Activated CD4-positive, alpha-beta T cell treated with anti-CD3 and anti-CD28 coated beads, Interleukin-2, amount 50 U/mL, for 16 hours (primary cell): Measurements from ENCODE around the gene PITX1.
"Not testable (repeated sequence)": the region's sequence is repeated elsewhere in the genome, so short reads cannot be mapped to it uniquely, and the experiment has no call there.

Experiments
- DNase-seq: peaks from one replicate; pipeline ENCODE4 v3.0.0-alpha.2; 2020

The PITX1 gene

DNA sequence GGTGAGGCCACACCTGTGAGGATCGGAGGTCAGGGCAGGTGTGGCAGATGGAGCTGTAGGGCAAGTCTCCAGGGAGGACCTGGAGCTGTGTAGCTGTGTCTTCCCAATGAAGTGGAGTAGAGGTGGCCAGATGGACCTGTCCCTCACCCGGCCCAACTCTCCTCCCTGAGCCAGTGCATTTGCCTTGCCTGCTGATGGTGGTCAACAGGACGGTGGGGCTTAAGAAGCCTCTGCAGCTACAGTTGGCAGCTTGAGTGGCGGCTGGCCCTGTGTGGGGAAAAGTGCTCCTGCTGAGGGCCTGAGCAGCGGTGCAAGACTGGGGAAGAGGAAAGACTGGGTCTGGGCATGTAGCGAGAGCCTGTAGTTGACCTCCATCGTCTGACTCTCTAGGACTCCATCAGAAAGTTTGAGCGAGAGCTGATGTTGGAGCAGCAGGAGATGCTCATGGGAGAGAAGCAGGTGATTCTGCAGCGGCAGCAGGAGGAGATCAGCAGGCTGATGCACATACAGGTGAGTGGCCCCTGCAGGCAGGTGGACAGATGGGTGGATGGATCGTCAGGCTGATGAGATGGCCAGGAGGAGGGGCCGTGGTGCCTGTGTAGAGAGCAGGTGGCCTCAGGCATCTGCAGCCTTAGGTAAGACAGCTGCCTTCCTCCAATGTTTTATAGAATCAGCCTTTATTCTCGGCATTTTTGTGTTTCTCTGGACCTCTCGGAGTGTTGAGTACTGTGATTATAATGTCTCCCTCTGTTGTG is 24.9 kb downstream of the PITX1 start:
- DNase-seq: no peak

DNA sequence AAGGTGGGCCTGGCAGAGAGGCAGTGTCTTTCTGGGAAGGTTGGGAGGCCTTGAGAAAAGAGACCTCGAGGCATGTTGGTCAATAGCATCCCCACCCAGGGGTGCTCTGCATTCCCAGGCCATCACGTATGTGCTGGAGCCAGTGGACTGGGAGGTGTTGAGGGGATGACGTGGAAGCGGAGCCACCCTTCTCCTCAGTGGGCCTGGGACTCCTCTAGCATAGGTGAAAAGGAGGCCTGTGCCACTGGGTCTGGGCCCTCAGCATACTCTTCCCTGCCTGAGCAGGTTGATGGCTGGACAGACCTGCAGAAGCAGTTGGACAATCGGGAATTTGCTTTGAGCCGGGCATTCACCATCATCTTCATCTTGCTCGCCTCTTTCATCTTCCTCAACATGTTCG is 25.5 kb downstream of the PITX1 start:
- DNase-seq: no peak

DNA sequence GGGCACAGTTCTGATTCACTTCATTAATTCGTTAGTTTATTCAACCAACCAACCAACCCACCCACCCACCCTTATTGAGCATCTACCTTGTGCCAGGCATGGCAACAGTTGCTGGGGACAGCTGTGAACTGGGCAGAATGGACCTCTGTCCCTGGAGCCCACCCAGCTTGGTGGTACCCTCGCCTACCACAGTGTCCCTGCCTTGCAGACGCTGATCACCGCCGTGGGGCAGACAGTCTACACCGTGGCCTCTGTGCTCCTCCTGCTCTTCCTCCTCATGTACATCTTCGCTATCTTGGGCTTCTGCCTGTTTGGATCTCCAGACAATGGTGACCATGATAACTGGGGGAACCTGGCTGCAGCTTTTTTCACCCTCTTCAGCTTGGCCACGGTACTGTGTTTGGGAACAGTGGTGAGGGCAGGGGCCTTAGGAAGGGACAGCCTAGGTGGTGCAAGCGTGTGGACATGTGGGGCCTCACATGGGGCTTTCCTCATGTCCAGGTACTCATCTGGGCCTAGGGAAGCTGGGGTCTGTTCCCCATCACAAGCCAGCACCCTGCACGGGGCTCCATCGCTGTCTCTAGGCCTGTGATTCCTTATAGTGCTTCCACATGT is 26.2 kb downstream of the PITX1 start:
- DNase-seq: no peak

DNA sequence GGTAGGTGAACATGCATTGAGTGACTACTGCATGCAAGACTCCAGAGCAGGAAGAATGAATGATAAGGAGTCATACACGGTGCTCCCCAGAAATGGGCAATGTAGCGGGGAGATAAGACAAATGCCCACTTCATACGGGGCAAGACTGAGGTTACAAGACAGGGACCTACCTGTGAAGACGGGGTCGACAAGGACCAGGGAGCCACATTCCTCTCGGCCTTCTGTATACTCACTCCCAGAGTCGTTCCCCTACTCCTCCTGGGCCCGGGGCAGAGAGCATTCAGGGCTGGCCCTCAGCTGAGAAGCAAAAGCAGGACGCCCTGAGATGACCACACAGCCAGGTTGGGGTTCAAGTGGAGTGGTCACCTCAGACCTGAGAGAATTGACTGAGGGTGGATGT is 26.7 kb downstream of the PITX1 start:
- no peak for DNase-seq

DNA sequence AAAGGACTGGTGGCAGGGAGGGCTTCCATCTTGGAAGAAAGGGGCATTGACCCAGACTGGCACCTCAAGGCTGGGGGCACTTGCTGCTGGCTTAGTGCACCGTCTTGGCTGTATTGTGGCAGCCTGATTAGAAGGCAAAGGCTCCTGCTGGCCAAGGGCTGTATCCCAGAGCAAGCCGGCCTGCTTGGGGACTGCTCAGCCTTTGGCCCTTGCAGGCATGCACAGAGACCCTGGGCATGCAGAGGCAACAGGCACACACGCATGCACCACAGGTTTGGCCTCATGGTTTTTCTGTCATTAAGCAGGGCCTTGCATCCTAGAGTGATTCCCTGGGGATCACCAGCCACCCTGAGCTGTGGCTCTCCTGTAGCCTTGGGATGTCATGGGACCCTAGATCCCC is 29.0 kb downstream of the PITX1 start:
- no peak for DNase-seq

DNA sequence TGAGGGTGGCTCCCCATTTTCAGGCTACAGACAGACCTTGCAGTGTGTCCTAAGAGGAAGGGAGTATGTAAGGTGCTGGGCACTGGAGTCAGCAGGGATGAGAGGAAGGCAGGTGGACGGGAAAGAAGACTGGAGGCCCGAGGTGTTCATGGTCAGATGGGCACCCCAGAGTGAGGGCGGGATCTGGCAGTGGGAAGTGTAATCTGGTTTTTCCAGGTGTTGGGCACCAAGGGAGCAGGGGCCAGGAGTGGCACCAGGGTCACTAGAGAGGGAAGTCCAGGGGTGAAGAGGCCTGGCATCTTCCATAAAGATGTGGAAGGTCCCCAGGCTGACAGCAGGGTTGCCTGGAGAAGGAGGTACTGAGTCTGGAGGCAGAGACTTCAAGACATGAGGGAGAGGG is 29.7 kb downstream of the PITX1 start:
- DNase-seq: no peak

DNA sequence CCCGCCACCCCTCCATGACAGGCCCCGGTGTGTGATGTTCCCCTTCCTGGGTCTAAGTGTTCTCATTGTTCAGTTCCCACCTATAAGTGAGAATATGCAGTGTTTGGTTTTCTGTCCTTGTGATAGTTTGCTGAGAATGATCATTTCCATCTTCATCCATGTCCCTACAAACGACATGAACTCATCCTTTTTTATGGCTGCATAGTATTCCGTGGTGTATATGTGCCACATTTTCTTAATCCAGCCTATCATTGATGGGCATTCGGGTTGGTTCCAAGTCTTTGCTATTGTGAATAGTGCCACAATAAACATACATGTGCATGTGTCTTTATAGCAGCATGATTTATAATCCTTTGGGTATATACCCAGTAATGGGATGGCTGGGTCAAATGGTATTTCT is 36.0 kb downstream of the PITX1 start:
- DNase-seq: not testable (repeated sequence)

DNA sequence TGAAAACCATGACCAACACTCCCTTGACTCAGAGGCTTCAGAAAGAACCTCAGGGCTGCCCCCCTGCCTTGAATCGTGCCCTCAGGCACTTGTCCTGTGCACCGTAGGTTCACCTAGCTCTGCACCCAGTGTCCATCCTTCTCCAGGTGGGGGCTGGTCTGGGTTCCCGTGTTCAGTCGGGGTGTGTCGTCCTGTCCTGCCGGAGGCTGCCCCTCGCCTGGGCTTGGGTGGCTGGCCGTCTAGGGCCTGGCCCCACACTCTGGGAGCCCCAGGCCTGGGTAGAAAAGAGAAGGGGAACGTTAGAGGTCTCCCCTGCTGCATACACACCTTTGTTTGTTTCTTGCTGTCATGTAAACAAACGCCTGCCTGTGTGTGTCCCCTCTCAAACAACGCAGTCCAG is 37.0 kb downstream of the PITX1 start:
- DNase-seq: no peak

DNA sequence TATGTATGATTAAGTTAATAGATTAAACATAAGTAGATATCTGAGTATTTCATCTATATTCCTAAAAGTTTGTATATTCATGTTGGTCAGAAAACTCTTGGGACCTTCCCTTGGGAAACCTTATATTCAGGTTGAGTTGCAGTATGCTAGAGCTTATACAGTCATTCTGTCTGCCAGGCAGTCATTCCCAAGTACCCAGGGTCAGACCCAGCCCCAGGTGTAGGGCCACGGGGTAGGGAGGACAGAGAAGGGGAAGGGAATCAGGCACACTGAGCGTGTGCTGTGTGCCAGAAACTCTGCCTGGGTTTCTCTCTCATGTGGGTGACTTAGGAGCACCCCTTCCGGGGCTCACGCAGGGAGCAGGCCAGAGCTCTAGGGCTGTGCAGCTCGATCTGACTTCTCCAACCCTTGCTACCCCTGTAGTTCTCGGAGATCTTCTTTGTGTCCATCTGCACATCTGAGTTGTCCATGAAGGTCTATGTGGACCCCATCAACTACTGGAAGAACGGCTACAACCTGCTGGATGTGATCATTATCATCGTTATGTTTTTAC is 38.1 kb downstream of the PITX1 start:
- no peak for DNase-seq

DNA sequence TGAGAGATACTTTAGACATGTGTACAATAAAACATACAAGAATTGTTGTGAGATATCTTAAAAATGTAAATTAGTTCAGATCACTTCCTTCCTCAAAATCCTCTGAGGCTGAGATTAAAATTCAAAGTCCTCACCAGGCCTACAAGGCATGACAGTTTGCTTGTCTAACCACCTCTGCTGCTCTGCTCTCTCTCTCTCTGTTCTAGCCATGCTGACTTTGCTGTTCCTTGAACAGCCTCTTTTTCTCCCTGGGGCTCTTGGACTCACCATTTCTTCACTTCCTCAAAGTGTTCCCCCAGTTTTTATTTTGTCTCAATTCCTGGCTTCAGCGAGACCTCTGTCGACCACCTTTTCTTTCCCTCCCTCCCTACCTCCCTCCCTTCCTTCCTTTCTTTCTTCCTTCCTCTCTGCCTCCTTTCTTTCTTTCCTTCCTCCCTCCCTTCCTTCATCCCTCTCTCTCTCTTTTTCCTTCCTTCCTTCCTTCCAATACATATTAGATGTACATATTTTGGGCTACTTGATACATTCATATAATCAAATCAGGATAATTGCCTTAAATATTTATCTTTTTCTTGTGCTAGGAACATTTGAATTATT is 39.4 kb downstream of the PITX1 start:
- no peak for DNase-seq

DNA sequence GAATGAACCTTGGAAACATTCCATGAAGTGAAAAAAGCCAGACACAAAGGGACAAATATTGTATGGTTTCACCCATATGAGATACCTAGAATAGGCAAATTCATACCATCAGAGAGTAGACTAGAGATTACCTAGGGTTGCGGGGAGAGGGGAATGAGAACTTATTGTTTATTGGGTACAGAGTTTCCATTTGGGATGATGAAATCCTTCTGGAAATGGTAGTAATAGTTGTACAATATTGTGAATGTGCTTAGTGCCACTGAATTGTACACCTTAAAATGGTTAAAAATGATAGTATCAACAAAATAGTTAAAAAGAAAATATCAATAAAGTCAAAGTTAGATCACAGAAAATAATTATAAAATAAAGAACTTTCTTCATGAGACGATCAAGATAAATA is 40.9 kb downstream of the PITX1 start:
- no peak for DNase-seq

DNA sequence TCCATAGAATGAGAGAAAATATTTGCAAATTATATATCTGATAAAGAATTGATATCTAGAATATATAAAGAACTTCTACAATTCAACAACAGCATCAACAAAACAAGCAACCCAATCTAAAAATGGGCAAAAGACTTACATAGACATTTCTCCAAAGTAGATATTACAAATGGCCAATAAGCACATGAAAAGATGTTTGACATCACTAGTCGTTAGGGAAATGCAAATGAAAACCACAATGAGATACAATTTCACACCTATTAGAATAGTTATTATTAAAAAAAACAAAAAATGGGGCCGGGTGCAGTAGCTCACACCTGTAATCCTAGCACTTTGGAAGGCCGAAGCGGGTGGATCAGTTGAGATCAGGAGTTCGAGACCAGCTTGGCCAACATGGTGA is 41.9 kb downstream of the PITX1 start:
- DNase-seq: no peak

DNA sequence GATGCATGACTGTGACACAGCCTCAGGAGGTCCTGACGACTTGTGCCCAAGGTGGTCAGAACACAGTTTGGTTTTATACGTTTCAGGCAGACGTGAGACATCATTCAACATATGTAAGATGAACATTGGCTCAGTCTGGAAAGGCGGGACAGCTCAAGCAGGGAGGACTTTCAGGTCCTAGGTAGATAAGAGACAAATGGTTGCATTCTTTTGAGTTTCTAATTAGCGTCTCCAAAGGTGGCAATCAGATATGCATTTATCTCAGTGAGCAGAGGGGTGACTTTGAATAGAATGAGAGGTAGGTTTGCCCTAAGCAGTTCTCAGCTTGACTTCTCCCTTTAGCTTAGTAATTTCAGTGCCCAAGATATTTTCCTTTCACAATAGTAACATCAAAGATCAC is 43.8 kb downstream of the PITX1 start:
- DNase-seq: not testable (repeated sequence)

DNA sequence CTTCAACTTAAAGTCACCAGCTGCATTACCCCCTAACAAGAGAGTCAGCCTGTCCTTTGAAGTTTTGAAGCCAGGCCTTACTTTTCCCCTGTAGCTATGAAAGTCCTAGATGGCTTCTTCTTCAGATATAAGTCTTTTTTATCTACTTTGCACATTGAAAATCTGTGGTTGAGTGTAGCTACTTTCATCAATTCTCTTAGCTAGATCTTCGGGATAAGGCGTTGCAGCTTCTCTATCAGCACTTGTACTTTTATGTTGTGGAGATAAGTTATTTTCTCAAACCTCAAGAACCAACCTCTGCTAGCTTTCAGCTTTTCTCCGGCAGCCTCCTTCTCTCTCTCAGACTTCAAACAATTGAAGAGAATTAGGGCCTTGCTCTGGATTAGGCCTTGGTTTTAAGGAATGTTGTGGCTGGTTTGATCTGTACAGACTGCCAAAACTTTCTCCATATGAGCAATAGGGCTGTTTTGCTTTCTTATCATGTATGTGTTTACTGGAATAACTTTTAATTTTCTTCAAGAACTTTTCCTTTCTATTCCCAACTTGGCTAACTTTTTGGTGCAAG is 44.7 kb downstream of the PITX1 start:
- no peak for DNase-seq

DNA sequence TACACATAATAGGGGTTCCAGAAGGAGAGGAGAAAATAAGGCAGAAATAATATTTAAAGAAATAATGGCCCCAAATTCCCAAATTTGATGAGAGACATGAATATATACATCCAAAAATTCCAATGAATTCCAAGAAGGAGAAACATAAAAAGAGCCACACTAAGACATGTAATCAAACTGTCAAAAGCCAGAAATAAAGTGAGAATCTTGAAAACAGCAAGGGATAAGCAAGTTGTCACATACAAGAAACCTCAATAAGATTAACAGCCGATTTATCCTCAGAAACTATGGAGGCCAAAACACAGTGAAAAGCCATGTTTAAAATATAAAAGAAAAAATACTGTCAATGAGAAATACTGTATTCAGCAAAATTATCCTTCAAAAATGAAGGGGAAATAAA is 51.8 kb downstream of the PITX1 start:
- DNase-seq: no peak

DNA sequence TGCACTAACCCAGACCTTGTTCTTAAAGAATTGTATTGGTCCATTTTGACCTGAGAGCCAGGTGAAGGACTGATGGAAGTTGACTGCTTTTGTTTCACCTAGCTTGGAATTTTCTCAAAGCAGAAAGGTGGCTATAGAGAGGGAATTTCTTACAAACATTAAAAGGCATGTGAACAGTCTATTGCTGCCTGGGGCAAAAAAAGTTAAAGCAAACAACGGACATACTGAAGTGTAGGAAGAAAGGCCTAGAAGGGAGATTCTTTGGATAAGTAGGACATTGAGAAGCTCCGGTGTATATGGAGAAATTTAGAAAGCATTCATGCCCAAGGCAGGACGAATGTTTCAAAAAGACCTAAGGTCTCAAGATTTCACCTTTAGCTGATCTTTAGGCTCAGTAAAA is 54.6 kb downstream of the PITX1 start:
- no peak for DNase-seq
